Inflammatory macrophage treated with lipopolysaccharide for 1 hour (primary cell): ENCODE measurements around the gene GPC5.
"Not testable (repeated sequence)": the region's sequence is repeated elsewhere in the genome, so short reads cannot be mapped to it uniquely, and the experiment has no call there.

Experiments used
- DNase-seq, 2 donors: peaks; one replicate each; pipeline ENCODE4 v3.0.0-alpha.2; 2020 to 2022

GPC5 gene

GRCh38 chr13:92823059-92823458, 1424.6 kb downstream of the GPC5 start:
- no peak for DNase-seq

DNA sequence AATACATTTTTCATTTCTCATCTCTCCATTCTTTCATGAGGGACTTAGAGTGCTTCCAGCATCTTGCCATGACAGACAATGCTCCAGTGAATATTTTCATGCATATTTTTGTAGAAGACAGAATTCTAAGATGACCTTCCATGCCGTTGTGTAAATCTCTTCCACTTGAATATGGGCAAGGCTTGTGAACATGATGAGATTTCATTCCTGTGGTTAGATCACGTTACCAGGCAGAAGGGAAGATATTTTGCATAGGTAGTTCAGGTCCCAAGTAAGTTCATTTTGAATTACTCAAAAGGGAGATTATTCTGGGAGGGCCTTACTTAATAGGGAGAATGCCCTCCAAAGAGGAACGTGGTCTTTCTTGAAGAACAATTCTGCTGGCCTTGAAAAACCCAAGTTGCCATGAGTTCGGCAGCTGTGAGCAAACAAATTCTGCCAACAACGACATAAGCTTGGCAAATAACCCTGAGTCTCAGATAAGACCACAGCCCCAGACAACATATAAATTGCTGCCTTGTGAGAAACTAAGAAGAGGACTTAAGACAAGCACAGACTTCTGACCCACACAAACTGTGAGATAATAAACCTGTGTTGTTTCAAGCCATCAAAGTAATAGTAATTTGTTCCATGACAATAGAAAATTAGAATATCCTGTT, 1427.6 kb downstream of the GPC5 start:
- DNase-seq, result no peak

- DNase-seq, result no peak
Measured at GRCh38 chr13:92827503-92827902, 1429.1 kb downstream of the GPC5 start.

DNA sequence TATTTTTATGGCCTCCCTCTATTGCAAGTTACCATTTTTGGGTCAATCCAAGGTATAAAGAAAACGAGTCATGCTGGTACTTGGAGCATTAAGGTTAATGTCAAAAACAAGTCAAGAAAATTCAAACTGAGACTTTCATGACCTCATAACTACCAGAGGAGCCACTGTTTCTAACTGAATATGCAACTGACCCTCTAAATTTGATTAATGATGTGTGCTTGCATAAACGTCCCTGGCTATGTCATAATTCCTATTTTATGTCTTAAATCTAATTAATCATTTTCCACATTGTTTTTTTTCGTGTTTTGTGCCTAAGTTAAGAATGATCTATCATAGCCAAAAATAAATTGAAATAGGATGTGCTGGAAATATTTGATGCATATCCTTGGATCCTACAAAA, 1431.5 kb downstream of the GPC5 start:
- DNase-seq, result no peak

DNA sequence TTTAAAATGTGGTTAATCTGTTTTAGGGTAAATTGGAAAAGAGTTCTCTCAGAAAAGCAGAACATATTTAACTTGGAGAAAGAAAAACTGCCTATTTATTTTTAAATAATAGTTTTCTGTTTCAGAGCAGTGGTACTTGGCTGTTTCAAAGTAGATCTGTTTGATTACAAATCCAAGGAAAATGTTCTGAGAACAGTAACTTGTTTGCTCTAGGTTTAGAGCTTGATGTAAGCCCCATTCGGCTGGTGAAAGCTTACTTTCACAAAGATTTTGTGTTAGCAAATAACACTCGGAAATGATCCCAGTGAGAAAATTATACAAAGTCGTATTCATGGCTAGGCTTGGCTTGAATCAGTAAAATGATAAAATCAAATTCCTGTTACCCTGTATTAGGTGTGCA, 1432.4 kb downstream of the GPC5 start:
- DNase-seq, result no peak

- DNase-seq, result no peak
Measured at GRCh38 chr13:92833071-92833470, 1434.7 kb downstream of the GPC5 start.

GRCh38 chr13:92836171-92836570, 1437.8 kb downstream of the GPC5 start:
- no peak for DNase-seq

- no peak for DNase-seq
Measured at GRCh38 chr13:92838786-92839185, 1440.4 kb downstream of the GPC5 start.

GRCh38 chr13:92842145-92842544, 1443.7 kb downstream of the GPC5 start:
- DNase-seq, result no peak

DNA sequence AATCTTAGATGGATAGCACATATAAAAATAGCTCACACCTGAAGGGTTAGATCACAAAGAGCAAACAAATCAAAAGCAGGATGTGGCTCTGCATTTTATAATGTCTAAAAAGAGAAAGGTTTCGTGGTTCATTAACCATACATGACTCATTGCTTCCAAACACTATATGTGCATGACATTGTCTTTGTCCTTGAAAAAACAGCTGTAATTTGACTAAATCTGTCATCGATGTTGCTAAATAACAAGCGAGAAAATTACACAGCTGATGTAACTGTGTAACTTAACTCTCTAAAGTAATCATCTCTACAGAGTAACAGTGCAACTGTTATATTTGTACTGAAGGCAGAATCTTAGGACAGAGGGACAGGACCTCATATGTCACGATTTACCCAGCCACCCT, 1445.1 kb downstream of the GPC5 start:
- no peak for DNase-seq

GRCh38 chr13:92849381-92849780, 1451.0 kb downstream of the GPC5 start:
- no peak for DNase-seq

- no peak for DNase-seq
Measured at GRCh38 chr13:92864584-92865284, 1466.3 kb downstream of the GPC5 start.

GRCh38 chr13:92873029-92873428, 1474.6 kb downstream of the GPC5 start:
- DNase-seq, result no peak

GRCh38 chr13:92886535-92887077, 1488.2 kb downstream of the GPC5 start:
- no peak for DNase-seq

DNA sequence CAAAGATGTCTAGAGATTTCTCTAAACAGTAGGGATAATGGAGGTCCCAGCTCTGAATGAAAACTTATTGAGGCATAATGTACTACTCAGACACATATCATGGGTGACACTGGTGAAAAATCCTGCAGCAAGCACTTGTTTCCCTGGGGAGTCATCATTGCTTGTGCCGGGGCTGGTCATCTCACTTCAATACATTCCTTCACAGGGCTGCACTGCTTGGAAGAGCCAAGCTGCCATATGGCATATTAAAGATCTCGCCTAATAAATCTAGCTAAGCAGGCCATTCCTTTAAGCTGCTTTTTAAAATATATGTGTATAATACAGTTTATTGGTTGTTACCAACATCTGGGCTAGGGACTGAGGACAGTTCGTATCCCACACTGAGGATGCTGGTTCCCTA, 1496.0 kb downstream of the GPC5 start:
- DNase-seq, result no peak

GRCh38 chr13:92896842-92897241, 1498.4 kb downstream of the GPC5 start:
- no peak for DNase-seq

- DNase-seq, result not testable (repeated sequence)
Measured at GRCh38 chr13:92898946-92899345, 1500.5 kb downstream of the GPC5 start.

DNA sequence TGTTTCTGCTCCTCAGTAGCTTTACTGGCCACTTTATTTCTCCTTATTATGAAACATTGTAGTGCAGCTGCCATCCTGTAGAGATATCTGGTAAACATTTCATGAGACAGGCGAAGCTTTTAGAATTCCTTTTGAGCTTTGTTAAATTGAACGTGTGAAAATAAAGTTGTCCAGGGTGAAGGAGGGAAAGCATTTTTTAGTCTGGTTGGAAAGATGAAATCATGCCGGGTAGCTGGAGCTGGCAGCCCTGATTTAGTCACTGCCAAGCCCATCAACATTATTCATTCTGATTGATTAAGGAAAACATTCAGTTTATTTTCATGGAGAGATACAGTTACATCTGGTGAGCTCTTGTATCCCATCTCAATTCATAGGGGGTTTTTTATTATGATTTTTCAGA, 1502.0 kb downstream of the GPC5 start:
- DNase-seq, result no peak

- DNase-seq, result no peak
Measured at GRCh38 chr13:92901739-92902138, 1503.3 kb downstream of the GPC5 start.

- DNase-seq, result no peak
Measured at GRCh38 chr13:92912629-92913028, 1514.2 kb downstream of the GPC5 start.

DNA sequence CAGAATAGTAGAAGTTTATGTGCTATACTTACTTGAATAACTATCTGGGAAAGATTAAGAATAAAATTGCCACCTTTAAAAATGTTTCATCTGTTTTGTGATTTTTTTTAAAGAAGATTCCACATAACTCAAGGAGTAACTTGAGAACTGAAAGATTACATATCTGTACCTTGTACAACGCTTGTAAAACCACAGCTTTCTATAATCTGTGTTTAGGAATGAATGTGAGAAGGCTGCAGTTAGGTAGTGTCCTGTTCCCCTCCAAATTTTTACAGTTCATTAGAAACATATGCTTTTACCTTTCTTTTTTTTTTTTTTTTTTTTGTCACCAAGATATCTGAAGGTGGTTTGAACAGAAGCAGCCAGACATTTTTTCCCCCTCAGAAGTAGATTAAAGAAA, 1515.4 kb downstream of the GPC5 start:
- DNase-seq, result no peak
